Naive thymus-derived CD4-positive, alpha-beta T cell (primary cell): ENCODE measurements around the gene SUV39H1. TPM values are rescaled to one million over a fixed set of nuclear protein-coding genes. Genes with fewer than 3 reads are reported as not detected.

ENCODE experiments used
- ATAC-seq: fragments of 150-1000 bp; cut with Tn5 transposase; 2 replicates; pipeline ENCODE4 v1.10.0; 2021; ENCODE audit warnings: mild to moderate bottlenecking, moderate library complexity
- CTCF ChIA-PET: fragments of 350-600 bp; sonication (Branson Sonifier 250); formaldehyde crosslinking; loops from one replicate; lab custom pipeline; 2021; ENCODE audit warnings: antibody characterized with exemption; lab: Charles Lee
- POLR2A ChIA-PET: fragments of 350-600 bp; sonication (Branson Sonifier 250); formaldehyde crosslinking; loops from one replicate; lab custom pipeline; 2021; ENCODE audit warnings: antibody characterized with exemption, inconsistent platforms; lab: Charles Lee
- DNase-seq, 9 donors: peaks; one replicate each; pipeline versions ENCODE4 v3.0.0 to v3.0.0-alpha.2; 2020 to 2022; ENCODE audit warnings: mixed read lengths in 1 of 9
- H3K27ac ChIP-seq: one replicate; pipeline ENCODE4 v1.7.0; 2013; ENCODE audit warnings: mild to moderate bottlenecking, low read depth, low read length, moderate library complexity
- H3K27me3 ChIP-seq, 2 donors: one replicate each; pipeline ENCODE4 v1.7.0; 2013; ENCODE audit warnings: low read length in 2 of 2, mild to moderate bottlenecking in 2 of 2, moderate library complexity in 2 of 2; ENCODE audit not compliant: control insufficient read depth in 2 of 2, insufficient read depth in 2 of 2
- H3K36me3 ChIP-seq, 3 experiments: 1 replicate in 2 of 3; 2 replicates in 1 of 3; pipeline ENCODE4 v1.7.0; 2013; ENCODE audit warnings: low read length in 3 of 3, mild to moderate bottlenecking in 3 of 3, moderate library complexity in 1 of 3; ENCODE audit not compliant: insufficient read depth in 3 of 3, control insufficient read depth in 2 of 3
- H3K4me1 ChIP-seq, 2 donors: one replicate each; pipeline ENCODE4 v1.7.0; 2013; ENCODE audit warnings: low read length in 2 of 2, mild to moderate bottlenecking in 2 of 2, moderate library complexity in 1 of 2; ENCODE audit not compliant: control insufficient read depth in 2 of 2, insufficient read depth in 2 of 2
- H3K4me3 ChIP-seq: 2 replicates; pipeline ENCODE4 v1.7.0; 2013; ENCODE audit warnings: mild to moderate bottlenecking, low read length
- H3K9me3 ChIP-seq, 3 experiments: 1 replicate in 2 of 3; 2 replicates in 1 of 3; pipeline ENCODE4 v1.7.0; 2013; ENCODE audit warnings: low read length in 3 of 3; ENCODE audit not compliant: control insufficient read depth in 2 of 3
- H3K27ac Mint-ChIP-seq, 9 donors: one replicate each; pipeline ENCODE4 v1.8.0; 2020 to 2022; ENCODE audit warnings: mixed read lengths in 9 of 9, mild to moderate bottlenecking in 8 of 9, moderate library complexity in 5 of 9, inconsistent platforms in 2 of 9
- H3K27me3 Mint-ChIP-seq, 5 donors: one replicate each; pipeline ENCODE4 v1.8.0; 2021 to 2022; ENCODE audit warnings: mixed read lengths in 5 of 5, mild to moderate bottlenecking in 1 of 5
- H3K36me3 Mint-ChIP-seq, 5 donors: one replicate each; pipeline ENCODE4 v1.8.0; 2020 to 2022; ENCODE audit warnings: mixed read lengths in 5 of 5, mild to moderate bottlenecking in 3 of 5, inconsistent platforms in 1 of 5
- H3K4me1 Mint-ChIP-seq, 7 donors: one replicate each; pipeline ENCODE4 v1.8.0; 2020 to 2022; ENCODE audit warnings: mixed read lengths in 7 of 7, mild to moderate bottlenecking in 3 of 7, inconsistent platforms in 1 of 7
- H3K4me3 Mint-ChIP-seq, 10 donors: one replicate each; pipeline ENCODE4 v1.8.0; 2020 to 2022; ENCODE audit warnings: mild to moderate bottlenecking in 10 of 10, mixed read lengths in 10 of 10, moderate library complexity in 6 of 10, inconsistent platforms in 2 of 10
- H3K9me3 Mint-ChIP-seq, 11 donors: one replicate each; pipeline ENCODE4 v1.8.0; 2020 to 2022; ENCODE audit warnings: mixed read lengths in 11 of 11, mild to moderate bottlenecking in 4 of 11, inconsistent platforms in 1 of 11, moderate library complexity in 1 of 11
- intact Hi-C, 2 donors: fragments of 100-400 bp; cut with micrococcal nuclease; formaldehyde crosslinking; loops; one replicate each; pipeline ENCODE4 v1.15.1; 2023
- polyA plus RNA-seq, 2 donors: library from polyadenylated mRNA; unstranded; fragments of 300-500 nt; fragmentation: Illumina TruSeq; gene quantifications; one replicate each; pipeline ENCODE4 v1.2.3, GENCODE V29; 2021
- total RNA-seq, 6 experiments: library from RNA in 5 of 6; stranded (reverse) in 5 of 6; gene quantifications; 1 replicate in 5 of 6; 2 replicates in 1 of 6; pipeline ENCODE4 v1.2.3 and lab custom pipeline; 2021 to 2026

SUV39H1 gene
- total and polyA plus RNA-seq, 7 experiments from 2014 or later: 4.6 to 23.3 (median 8.6) TPM

GRCh38 chrX:48751343-48751742 is 54.8 kb downstream of the SUV39H1 start:
- DNase-seq (no peak), ATAC-seq (no peak)
- CTCF ChIA-PET: no interaction called here
- Mint-ChIP-seq H3K4me3 (peak overlapping the region in 2 of 10 donors; percentile 8 to 32), H3K27ac (peak overlapping the region in 2 of 9 donors; percentile 43 to 80), H3K9me3 (no peaks in the 10 kb centered on the region), H3K27me3 (no peaks in the 10 kb centered on the region), H3K36me3 (no peaks in the 10 kb centered on the region), H3K4me1 (peaks cover 0 to 9% (median 5%) of the 10 kb centered on the region in 7 donors)
- H3K36me3 ChIP-seq: no peaks in the 10 kb centered on the region
- no peaks in the 10 kb centered on the region for H3K9me3 ChIP-seq
- POLR2A ChIA-PET: no interaction called here
- H3K27ac ChIP-seq: no peak overlapping the region
- no peaks in the 10 kb centered on the region for H3K4me1 ChIP-seq
- no peak overlapping the region for H3K4me3 ChIP-seq
- H3K27me3 ChIP-seq: no peaks in the 10 kb centered on the region
- intact Hi-C loops: no loop called here

GRCh38 chrX:48752498-48752897 is 56.0 kb downstream of the SUV39H1 start:
- ATAC-seq (no peak), DNase-seq (no peak)
- ChIA-PET POLR2A (interaction anchor here (0.5 kb wide), 1 partner anchor 659 kb away, joined by 3 read pairs; no protein-coding TSS in a partner anchor), CTCF (no interaction called here)
- intact Hi-C loops: no loop called here
- Mint-ChIP-seq H3K27ac (no peak overlapping the region), H3K36me3 (no peaks in the 10 kb centered on the region), H3K27me3 (no peaks in the 10 kb centered on the region), H3K4me3 (no peak overlapping the region), H3K9me3 (no peaks in the 10 kb centered on the region), H3K4me1 (peaks cover 0 to 9% (median 5%) of the 10 kb centered on the region in 7 donors)
- no peaks in the 10 kb centered on the region for H3K9me3 ChIP-seq
- H3K36me3 ChIP-seq: no peaks in the 10 kb centered on the region
- no peak overlapping the region for H3K27ac ChIP-seq
- no peaks in the 10 kb centered on the region for H3K27me3 ChIP-seq
- H3K4me1 ChIP-seq: no peaks in the 10 kb centered on the region
- H3K4me3 ChIP-seq: no peak overlapping the region

- H3K4me1 Mint-ChIP-seq: peaks cover 0 to 9% (median 5%) of the 10 kb centered on the region in 7 donors
- H3K27me3 Mint-ChIP-seq: no peaks in the 10 kb centered on the region
- ATAC-seq (no peak), DNase-seq (no peak)
- intact Hi-C loops: no loop called here
- Histone ChIP-seq H3K9me3 (no peaks in the 10 kb centered on the region), H3K27me3 (no peaks in the 10 kb centered on the region), H3K4me3 (no peak overlapping the region), H3K27ac (no peak overlapping the region), H3K4me1 (no peaks in the 10 kb centered on the region), H3K36me3 (no peaks in the 10 kb centered on the region)
- CTCF ChIA-PET: no interaction called here
- POLR2A ChIA-PET: no interaction called here
- H3K36me3 Mint-ChIP-seq: no peaks in the 10 kb centered on the region
- no peak overlapping the region for H3K4me3 Mint-ChIP-seq
- H3K9me3 Mint-ChIP-seq: no peaks in the 10 kb centered on the region
- H3K27ac Mint-ChIP-seq: no peak overlapping the region
Measured at GRCh38 chrX:48753708-48754228, 57.2 kb downstream of the SUV39H1 start.

- Histone ChIP-seq H3K36me3 (no peaks in the 10 kb centered on the region), H3K27me3 (no peaks in the 10 kb centered on the region), H3K4me1 (no peaks in the 10 kb centered on the region), H3K4me3 (no peak overlapping the region), H3K9me3 (no peaks in the 10 kb centered on the region), H3K27ac (no peak overlapping the region)
- ChIA-PET POLR2A (no interaction called here), CTCF (no interaction called here)
- intact Hi-C loops: no loop called here
- no peak overlapping the region for H3K27ac Mint-ChIP-seq
- DNase-seq (no peak), ATAC-seq (no peak)
- no peaks in the 10 kb centered on the region for H3K9me3 Mint-ChIP-seq
- H3K4me1 Mint-ChIP-seq: peaks cover 0 to 9% (median 5%) of the 10 kb centered on the region in 7 donors
- H3K4me3 Mint-ChIP-seq: no peak overlapping the region
- H3K36me3 Mint-ChIP-seq: no peaks in the 10 kb centered on the region
- H3K27me3 Mint-ChIP-seq: no peaks in the 10 kb centered on the region
Measured at GRCh38 chrX:48754238-48754637, 57.7 kb downstream of the SUV39H1 start.

Other genes starting within 250 kb of the SUV39H1 start
- 10 to 100 TPM; 10.2 to 75.5 (median 17.3) TPM for gene SLC38A5, start 226.5 kb upstream of the SUV39H1 start, total RNA-seq
- 1 to 10 TPM; 9.4 to 9.7 TPM for gene SLC38A5, start 226.5 kb upstream of the SUV39H1 start, polyA plus RNA-seq
- 10 to 100 TPM; 48.6 to 62.5 (median 59.5) TPM for gene FTSJ1, start 220.5 kb upstream of the SUV39H1 start, total RNA-seq
- gene FTSJ1, start 220.5 kb upstream of the SUV39H1 start, polyA plus RNA-seq: 10 to 100 TPM; 56.4 to 74.0 TPM
- 10 to 100 TPM; 13.1 to 19.0 (median 16.8) TPM for gene PORCN, start 187.7 kb upstream of the SUV39H1 start, total RNA-seq
- gene PORCN, start 187.7 kb upstream of the SUV39H1 start, polyA plus RNA-seq: 10 to 100 TPM; 10.0 to 11.5 TPM
- 100 to 1,000 TPM in 1 of 5 experiments, 10 to 100 TPM in 4; 33.3 to 188 (median 35.3) TPM for gene EBP, start 174.9 kb upstream of the SUV39H1 start, total RNA-seq
- gene EBP, start 174.9 kb upstream of the SUV39H1 start, polyA plus RNA-seq: 10 to 100 TPM; 72.4 to 80.6 TPM
- 10 to 100 TPM; 20.2 to 31.2 (median 26.4) TPM for gene TBC1D25, start 157.0 kb upstream of the SUV39H1 start, total RNA-seq
- gene TBC1D25, start 157.0 kb upstream of the SUV39H1 start, polyA plus RNA-seq: 10 to 100 TPM; 16.2 to 22.8 TPM
- gene RBM3, start 122.2 kb upstream of the SUV39H1 start, total RNA-seq: 100 to 1,000 TPM; 176 to 374 (median 329) TPM
- 100 to 1,000 TPM; 242 to 254 TPM for gene RBM3, start 122.2 kb upstream of the SUV39H1 start, polyA plus RNA-seq
- gene WDR13, start 99.2 kb upstream of the SUV39H1 start, total RNA-seq: 10 to 100 TPM; 44.8 to 66.9 (median 54.4) TPM
- gene WDR13, start 99.2 kb upstream of the SUV39H1 start, polyA plus RNA-seq: 10 to 100 TPM; 27.5 to 33.2 TPM
- gene WAS, start 12.9 kb upstream of the SUV39H1 start, total RNA-seq: 100 to 1,000 TPM in 4 of 5 experiments, 10 to 100 TPM in 1; 92.2 to 164 (median 105) TPM
- gene WAS, start 12.9 kb upstream of the SUV39H1 start, polyA plus RNA-seq: 10 to 100 TPM; 18.6 to 28.8 TPM
- gene GLOD5, start 65.0 kb downstream of the SUV39H1 start, total RNA-seq: not detected
- not detected for gene GLOD5, start 65.0 kb downstream of the SUV39H1 start, polyA plus RNA-seq
- gene GATA1, start 89.9 kb downstream of the SUV39H1 start, total RNA-seq: 1 to 10 TPM in 1 of 5 experiments, under 1 TPM in 1, not detected in 3; 0.45 to 1.2 TPM
- gene GATA1, start 89.9 kb downstream of the SUV39H1 start, polyA plus RNA-seq: not detected
- gene HDAC6, start 105.3 kb downstream of the SUV39H1 start, total RNA-seq: 100 to 1,000 TPM in 2 of 5 experiments, 10 to 100 TPM in 3; 84.3 to 135 (median 96.1) TPM
- 10 to 100 TPM; 13.3 to 20.1 TPM for gene HDAC6, start 105.3 kb downstream of the SUV39H1 start, polyA plus RNA-seq
- not detected for gene ERAS, start 129.8 kb downstream of the SUV39H1 start, total RNA-seq
- not detected for gene ERAS, start 129.8 kb downstream of the SUV39H1 start, polyA plus RNA-seq
- gene PCSK1N, start 138.9 kb downstream of the SUV39H1 start, total RNA-seq: 10 to 100 TPM in 1 of 5 experiments, 1 to 10 TPM in 3, under 1 TPM in 1; 0.36 to 14.0 (median 3.5) TPM
- gene PCSK1N, start 138.9 kb downstream of the SUV39H1 start, polyA plus RNA-seq: 1 to 10 TPM; 6.0 to 7.9 TPM
- gene TIMM17B, start 201.0 kb downstream of the SUV39H1 start, total RNA-seq: 10 to 100 TPM; 41.1 to 46.6 (median 44.2) TPM
- gene TIMM17B, start 201.0 kb downstream of the SUV39H1 start, polyA plus RNA-seq: 10 to 100 TPM; 55.8 to 57.0 TPM
- 10 to 100 TPM; 64.1 to 89.5 (median 74.6) TPM for gene PQBP1, start 201.2 kb downstream of the SUV39H1 start, total RNA-seq
- 100 to 1,000 TPM; 110 to 125 TPM for gene PQBP1, start 201.2 kb downstream of the SUV39H1 start, polyA plus RNA-seq
- gene SLC35A2, start 214.9 kb downstream of the SUV39H1 start, total RNA-seq: 10 to 100 TPM; 13.9 to 36.7 (median 18.5) TPM
- 1 to 10 TPM; 6.7 to 8.1 TPM for gene SLC35A2, start 214.9 kb downstream of the SUV39H1 start, polyA plus RNA-seq
- 100 to 1,000 TPM; 144 to 321 (median 276) TPM for gene PIM2, start 222.3 kb downstream of the SUV39H1 start, total RNA-seq
- 100 to 1,000 TPM; 401 to 463 TPM for gene PIM2, start 222.3 kb downstream of the SUV39H1 start, polyA plus RNA-seq